WTC11 (cell line): ENCODE data around the gene CSTPP1. TPM values are rescaled to one million over a fixed set of nuclear protein-coding genes. Genes with fewer than 3 reads are reported as not detected.

ENCODE experiments used
- FOXJ3 ChIP-seq: sonication (generic); formaldehyde crosslinking; IDR thresholded peaks from 2 replicates; pipeline ENCODE4 v1.9.0; 2021; ENCODE audit warnings: missing genetic modification reagents, mild to moderate bottlenecking, borderline replicate concordance
- GABPB1 ChIP-seq: sonication (generic); formaldehyde crosslinking; IDR thresholded peaks from 2 replicates; pipeline ENCODE4 v1.8.1; 2023; ENCODE audit warnings: mild to moderate bottlenecking, missing genetic modification reagents
- GRHL2 ChIP-seq: fragments of 250-450 bp; sonication (Bioruptor Pico); IDR thresholded peaks from 2 replicates; pipeline ENCODE4 v1.8.0; 2022; ENCODE audit warnings: mild to moderate bottlenecking, moderate library complexity; ENCODE audit not compliant: insufficient replicate concordance, severe bottlenecking
- JAZF1 ChIP-seq: fragments of 250-450 bp; sonication (Bioruptor Pico); IDR thresholded peaks from 2 replicates; pipeline ENCODE4 v1.9.0; 2021; ENCODE audit warnings: moderate library complexity, mild to moderate bottlenecking, inconsistent platforms
- KAT7 ChIP-seq: sonication (generic); formaldehyde crosslinking; IDR thresholded peaks from 2 replicates; pipeline ENCODE4 v1.8.1; 2023; ENCODE audit warnings: missing genetic modification reagents, mild to moderate bottlenecking, borderline replicate concordance
- MYBL2 ChIP-seq: sonication (generic); formaldehyde crosslinking; IDR thresholded peaks from 2 replicates; pipeline ENCODE4 v1.8.1; 2023; ENCODE audit warnings: mild to moderate bottlenecking, moderate library complexity, missing genetic modification reagents
- NFYB ChIP-seq: sonication (generic); formaldehyde crosslinking; conservative IDR thresholded peaks from 2 replicates; pipeline ENCODE4 v1.8.0; 2022; ENCODE audit warnings: low read depth, missing genetic modification reagents
- PRRX2 ChIP-seq: fragments of 250-450 bp; sonication (Bioruptor Pico); IDR thresholded peaks from 2 replicates; pipeline ENCODE4 v1.8.0; 2021; ENCODE audit warnings: mild to moderate bottlenecking
- RORB ChIP-seq: fragments of 250-450 bp; sonication (Bioruptor Pico); IDR thresholded peaks from 2 replicates; pipeline ENCODE4 v1.9.0; 2021; ENCODE audit warnings: mild to moderate bottlenecking
- SMAD4 ChIP-seq: sonication (generic); formaldehyde crosslinking; IDR thresholded peaks from 2 replicates; pipeline ENCODE4 v1.8.0; 2022; ENCODE audit warnings: mild to moderate bottlenecking, missing genetic modification reagents
- SP1 ChIP-seq: sonication (generic); formaldehyde crosslinking; conservative IDR thresholded peaks from 2 replicates; pipeline ENCODE4 v1.8.1; 2022; ENCODE audit warnings: missing genetic modification reagents
- TCF7 ChIP-seq: sonication (generic); formaldehyde crosslinking; IDR thresholded peaks from 2 replicates; pipeline ENCODE4 v1.8.0; 2022; ENCODE audit warnings: mild to moderate bottlenecking, low read depth, missing genetic modification reagents, moderate library complexity
- TEAD1 ChIP-seq: sonication (generic); formaldehyde crosslinking; IDR thresholded peaks from 2 replicates; pipeline ENCODE4 v1.8.0; 2022; ENCODE audit warnings: mild to moderate bottlenecking, missing genetic modification reagents
- USF1 ChIP-seq: sonication (generic); formaldehyde crosslinking; IDR thresholded peaks from 2 replicates; pipeline ENCODE4 v1.8.0; 2022; ENCODE audit warnings: mild to moderate bottlenecking, missing genetic modification reagents
- ZBTB21 ChIP-seq: sonication (generic); formaldehyde crosslinking; IDR thresholded peaks from 2 replicates; pipeline ENCODE4 v1.8.1; 2023; ENCODE audit warnings: mild to moderate bottlenecking, missing genetic modification reagents, borderline replicate concordance
- ZBTB43 ChIP-seq: sonication (generic); formaldehyde crosslinking; IDR thresholded peaks from 2 replicates; pipeline ENCODE4 v1.8.1; 2023; ENCODE audit warnings: mild to moderate bottlenecking, missing genetic modification reagents
- ZNF263 ChIP-seq: sonication (generic); formaldehyde crosslinking; IDR thresholded peaks from 2 replicates; pipeline ENCODE4 v1.8.1; 2022; ENCODE audit warnings: low read depth, mild to moderate bottlenecking, moderate library complexity, missing genetic modification reagents
- ZNF317 ChIP-seq: sonication (generic); formaldehyde crosslinking; IDR thresholded peaks from 2 replicates; pipeline ENCODE4 v1.8.1; 2023; ENCODE audit warnings: low read depth, mild to moderate bottlenecking, moderate library complexity, missing genetic modification reagents, borderline replicate concordance
- ZNF416 ChIP-seq: fragments of 250-450 bp; sonication (Bioruptor Pico); IDR thresholded peaks from 2 replicates; pipeline ENCODE4 v1.9.0; 2021; ENCODE audit warnings: mild to moderate bottlenecking, inconsistent platforms
- ZSCAN18 ChIP-seq: fragments of 250-450 bp; sonication (Bioruptor Pico); IDR thresholded peaks from 2 replicates; pipeline ENCODE4 v2.1.2; 2022; ENCODE audit warnings: mild to moderate bottlenecking, moderate library complexity
- total RNA-seq: library from RNA; stranded (reverse); gene quantifications from 3 replicates; pipeline ENCODE4 v1.2.3, GENCODE V29; 2021
- TF ChIP-seq, protein P1 (sequence below): fragments of 250-450 bp; sonication (Bioruptor Pico); IDR thresholded peaks from 2 replicates; pipeline ENCODE4 v1.9.0; 2021; ENCODE audit warnings: mild to moderate bottlenecking
- TF ChIP-seq, protein P2 (sequence below): fragments of 200-600 bp; IDR thresholded peaks from 2 replicates; pipeline ENCODE4 v1.8.0; 2022; ENCODE audit warnings: antibody characterized with exemption

The CSTPP1 gene
- total RNA-seq, 1 experiment from 2014 or later: 23.6 TPM

GRCh38 chr11:47176328-47177228, 240.0 kb downstream of the CSTPP1 start, which contains the start of gene ARFGAP2 (continued):
- TF ChIP-seq ZNF317: no peak
- TF ChIP-seq JAZF1 (CRISPR knock-in tag): no peak
- TF ChIP-seq MYBL2 (CRISPR knock-in tag): peak; percentile 44; the same call in 1 of the 2 replicates
- 0 out of 2 replicates have a peak, but pooled peaks have one; percentile 14 for TF ChIP-seq PRRX2 (CRISPR knock-in tag)
- no peak for TF ChIP-seq RORB (CRISPR knock-in tag)
- TF ChIP-seq SMAD4 (CRISPR knock-in tag): peak; percentile 69; the same call in 1 of the 2 replicates
- no peak for TF ChIP-seq ZBTB21
- TF ChIP-seq ZBTB43 (CRISPR knock-in tag): 0 out of 2 replicates have a peak, but pooled peaks have one; percentile 46
- TF ChIP-seq GRHL2 (CRISPR knock-in tag): no peak
- peak; percentile 36; the same call in 1 of the 2 replicates for TF ChIP-seq GABPB1 (CRISPR knock-in tag)
- TF ChIP-seq USF1: peak; percentile 52; the same call in 1 of the 2 replicates
- 0 out of 2 replicates have a peak, but pooled peaks have one; percentile 43 for TF ChIP-seq KAT7 (CRISPR knock-in tag)
- TF ChIP-seq TCF7 (CRISPR knock-in tag): no peak
- TF ChIP-seq SP1: peak; percentile 91
- TF ChIP-seq, protein P1, sequence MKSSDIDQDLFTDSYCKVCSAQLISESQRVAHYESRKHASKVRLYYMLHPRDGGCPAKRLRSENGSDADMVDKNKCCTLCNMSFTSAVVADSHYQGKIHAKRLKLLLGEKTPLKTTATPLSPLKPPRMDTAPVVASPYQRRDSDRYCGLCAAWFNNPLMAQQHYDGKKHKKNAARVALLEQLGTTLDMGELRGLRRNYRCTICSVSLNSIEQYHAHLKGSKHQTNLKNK (CRISPR knock-in tag): peak; percentile 87
- TF ChIP-seq ZNF416 (CRISPR knock-in tag): peak; percentile 35; the same call in 1 of the 2 replicates
- TF ChIP-seq ZNF263: no peak
- peak; percentile 81 for TF ChIP-seq TEAD1 (CRISPR knock-in tag)
- no peak for TF ChIP-seq FOXJ3
- TF ChIP-seq ZSCAN18 (CRISPR knock-in tag): no peak
- TF ChIP-seq, protein P2, sequence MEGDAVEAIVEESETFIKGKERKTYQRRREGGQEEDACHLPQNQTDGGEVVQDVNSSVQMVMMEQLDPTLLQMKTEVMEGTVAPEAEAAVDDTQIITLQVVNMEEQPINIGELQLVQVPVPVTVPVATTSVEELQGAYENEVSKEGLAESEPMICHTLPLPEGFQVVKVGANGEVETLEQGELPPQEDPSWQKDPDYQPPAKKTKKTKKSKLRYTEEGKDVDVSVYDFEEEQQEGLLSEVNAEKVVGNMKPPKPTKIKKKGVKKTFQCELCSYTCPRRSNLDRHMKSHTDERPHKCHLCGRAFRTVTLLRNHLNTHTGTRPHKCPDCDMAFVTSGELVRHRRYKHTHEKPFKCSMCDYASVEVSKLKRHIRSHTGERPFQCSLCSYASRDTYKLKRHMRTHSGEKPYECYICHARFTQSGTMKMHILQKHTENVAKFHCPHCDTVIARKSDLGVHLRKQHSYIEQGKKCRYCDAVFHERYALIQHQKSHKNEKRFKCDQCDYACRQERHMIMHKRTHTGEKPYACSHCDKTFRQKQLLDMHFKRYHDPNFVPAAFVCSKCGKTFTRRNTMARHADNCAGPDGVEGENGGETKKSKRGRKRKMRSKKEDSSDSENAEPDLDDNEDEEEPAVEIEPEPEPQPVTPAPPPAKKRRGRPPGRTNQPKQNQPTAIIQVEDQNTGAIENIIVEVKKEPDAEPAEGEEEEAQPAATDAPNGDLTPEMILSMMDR: no peak
- peak; percentile 85 for TF ChIP-seq NFYB (CRISPR knock-in tag)
